Measurements from ENCODE around the gene SEMA3C.
A peak's percentile ranks its signal among the peaks of the same experiment; 100 is the strongest.

The SEMA3C gene

GRCh38 chr7:80791509-80791929 lies 127.3 kb downstream of the SEMA3C start:
- no peak overlapping the region for H3K27ac ChIP-seq
- no peak for DNase-seq (ENCODE audit: low spot score)
- CTCF ChIA-PET: no interaction called here
- TF ChIP-seq, protein P1, sequence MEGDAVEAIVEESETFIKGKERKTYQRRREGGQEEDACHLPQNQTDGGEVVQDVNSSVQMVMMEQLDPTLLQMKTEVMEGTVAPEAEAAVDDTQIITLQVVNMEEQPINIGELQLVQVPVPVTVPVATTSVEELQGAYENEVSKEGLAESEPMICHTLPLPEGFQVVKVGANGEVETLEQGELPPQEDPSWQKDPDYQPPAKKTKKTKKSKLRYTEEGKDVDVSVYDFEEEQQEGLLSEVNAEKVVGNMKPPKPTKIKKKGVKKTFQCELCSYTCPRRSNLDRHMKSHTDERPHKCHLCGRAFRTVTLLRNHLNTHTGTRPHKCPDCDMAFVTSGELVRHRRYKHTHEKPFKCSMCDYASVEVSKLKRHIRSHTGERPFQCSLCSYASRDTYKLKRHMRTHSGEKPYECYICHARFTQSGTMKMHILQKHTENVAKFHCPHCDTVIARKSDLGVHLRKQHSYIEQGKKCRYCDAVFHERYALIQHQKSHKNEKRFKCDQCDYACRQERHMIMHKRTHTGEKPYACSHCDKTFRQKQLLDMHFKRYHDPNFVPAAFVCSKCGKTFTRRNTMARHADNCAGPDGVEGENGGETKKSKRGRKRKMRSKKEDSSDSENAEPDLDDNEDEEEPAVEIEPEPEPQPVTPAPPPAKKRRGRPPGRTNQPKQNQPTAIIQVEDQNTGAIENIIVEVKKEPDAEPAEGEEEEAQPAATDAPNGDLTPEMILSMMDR (conservative IDR thresholded peaks at IDR 0.05; ENCODE audit: low read depth): no peak
- POLR2A ChIA-PET (ENCODE audit: low non-redundant PET): no interaction called here

DNA sequence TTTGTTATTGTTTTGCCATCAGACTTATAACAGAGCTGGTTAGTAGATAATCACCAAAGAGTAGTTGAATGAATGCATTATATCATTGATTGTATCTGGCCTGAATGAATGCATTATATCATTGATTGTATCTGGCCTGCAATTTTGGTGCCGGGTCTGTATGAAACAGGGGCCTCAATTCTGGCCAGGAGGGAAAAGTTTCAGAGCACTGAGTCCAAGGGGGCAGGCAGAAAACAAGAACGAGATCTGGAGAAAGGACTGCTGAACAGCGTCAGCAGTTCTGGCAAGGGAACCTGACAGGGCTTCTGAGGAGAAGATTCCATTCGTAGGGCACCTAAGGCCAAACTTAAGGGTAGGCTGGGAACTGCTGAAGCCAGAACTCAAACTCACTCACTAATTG lies 128.0 kb downstream of the SEMA3C start:
- POLR2A ChIA-PET (ENCODE audit: low non-redundant PET): no interaction called here

DNA sequence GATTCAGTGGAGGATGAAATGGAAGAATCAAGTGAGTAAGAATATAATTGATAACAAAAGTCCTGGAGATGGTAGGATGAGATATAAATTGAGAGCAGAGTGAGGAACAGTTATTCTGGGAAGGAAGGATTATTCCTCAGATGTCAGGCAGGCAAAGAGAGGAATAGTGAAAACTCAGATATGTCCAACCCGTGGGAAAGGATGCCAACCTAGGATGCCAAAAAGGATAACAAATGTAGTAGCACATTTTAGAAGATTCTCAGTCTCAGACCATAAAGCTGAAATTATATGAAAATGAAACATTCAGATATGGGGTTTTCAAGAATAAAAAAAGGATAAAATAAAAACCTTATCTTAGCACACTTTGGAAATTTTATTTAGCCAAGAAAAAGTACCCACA lies 131.1 kb downstream of the SEMA3C start:
- POLR2A ChIA-PET (ENCODE audit: low non-redundant PET): no interaction called here
- TF ChIP-seq, protein P1 (conservative IDR thresholded peaks at IDR 0.05; ENCODE audit: low read depth): no peak
- CTCF ChIA-PET: no interaction called here
- H3K27ac ChIP-seq: no peak overlapping the region
- no peak for DNase-seq (ENCODE audit: low spot score)

More for the DNA sequence above, 128.0 kb downstream of the SEMA3C start:
- H3K27ac ChIP-seq: no peak overlapping the region
- CTCF ChIA-PET: no interaction called here
- TF ChIP-seq, protein P1 (conservative IDR thresholded peaks at IDR 0.05; ENCODE audit: low read depth): no peak
- no peak for DNase-seq (ENCODE audit: low spot score)

DNA sequence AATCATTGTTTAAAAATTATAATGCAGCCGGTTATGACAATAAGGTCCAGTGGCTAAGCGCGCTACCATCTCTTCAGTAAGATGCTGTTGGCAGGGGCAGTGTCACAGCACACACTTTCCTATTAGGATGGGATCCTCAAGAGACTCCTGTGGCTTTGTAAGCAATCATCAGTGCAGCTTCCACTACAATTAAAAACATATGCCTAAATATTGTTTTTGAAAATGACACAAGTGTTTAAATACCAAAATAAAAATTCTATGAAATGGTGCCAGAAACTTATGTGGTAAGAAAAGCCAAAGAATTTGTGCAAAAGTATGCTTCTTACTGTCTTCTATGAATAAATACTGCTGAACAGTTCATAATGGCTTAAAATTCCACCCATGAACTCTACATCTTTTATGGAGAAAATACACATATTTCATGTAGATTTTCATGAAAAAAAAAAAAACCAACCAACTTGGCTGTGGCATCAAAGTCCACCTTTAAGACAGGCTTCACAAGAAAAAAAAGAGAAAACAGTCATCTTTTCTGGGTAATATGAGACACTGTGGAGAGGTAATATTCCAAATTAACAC lies 132.8 kb downstream of the SEMA3C start:
- H3K27ac ChIP-seq: peak overlapping the region; percentile 43; the same call in 1 of the 2 replicates
- no peak for DNase-seq (ENCODE audit: low spot score)
- ChIA-PET CTCF (no interaction called here), POLR2A (ENCODE audit: low non-redundant PET) (no interaction called here)
- TF ChIP-seq, protein P1 (conservative IDR thresholded peaks at IDR 0.05; ENCODE audit: low read depth): no peak

DNA sequence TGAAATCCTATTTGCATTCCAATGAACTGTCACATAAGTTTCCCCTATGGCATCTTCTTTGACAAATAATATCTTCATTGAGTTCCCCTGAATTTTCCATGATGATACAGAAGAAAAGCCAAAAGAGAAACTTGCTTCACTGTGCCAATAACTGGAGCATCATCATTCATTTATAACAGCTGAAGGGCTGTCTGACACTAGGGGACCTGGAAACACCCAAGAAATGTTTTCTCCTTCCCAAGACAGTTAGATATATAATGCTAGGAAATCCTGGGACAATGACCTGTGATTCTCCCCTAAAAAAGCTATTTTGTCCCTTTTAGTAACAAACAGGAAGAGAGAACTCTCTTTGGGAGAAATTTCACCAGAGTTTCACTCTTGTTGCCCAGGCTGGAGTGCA lies 133.6 kb downstream of the SEMA3C start:
- CTCF ChIA-PET: no interaction called here
- no peak for DNase-seq (ENCODE audit: low spot score)
- POLR2A ChIA-PET (ENCODE audit: low non-redundant PET): no interaction called here
- TF ChIP-seq, protein P1 (conservative IDR thresholded peaks at IDR 0.05; ENCODE audit: low read depth): no peak
- H3K27ac ChIP-seq: peak overlapping the region; percentile 43; the same call in 1 of the 2 replicates

DNA sequence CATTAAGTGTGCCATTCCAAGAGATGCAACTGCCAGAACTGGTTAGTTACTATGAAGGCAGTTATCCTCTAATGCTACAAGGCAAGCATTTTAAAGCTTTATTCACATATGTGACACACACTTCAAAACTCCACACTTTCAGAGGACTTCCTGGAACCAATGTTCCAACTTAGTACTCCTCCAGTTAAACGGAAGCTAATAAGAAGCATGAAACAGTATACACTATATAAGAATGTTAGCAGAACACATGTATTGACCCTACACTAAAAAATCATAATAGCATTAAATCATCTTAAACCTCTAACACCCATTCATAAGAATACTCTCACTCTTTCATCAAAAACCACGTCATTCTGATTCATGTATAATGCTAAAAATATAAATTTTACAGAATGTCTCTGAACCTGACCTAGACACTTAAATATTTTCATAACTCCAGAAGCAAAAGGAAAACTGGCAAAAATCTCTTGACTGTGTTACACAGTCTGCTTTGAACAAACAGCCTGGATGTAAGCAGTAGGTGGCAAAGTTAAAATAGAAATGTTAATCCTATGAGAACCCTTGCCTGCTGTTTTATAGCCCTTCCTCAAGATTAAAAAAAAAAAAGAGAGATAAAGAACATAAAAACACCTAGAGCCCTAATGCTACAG lies 135.0 kb downstream of the SEMA3C start:
- POLR2A ChIA-PET (ENCODE audit: low non-redundant PET): no interaction called here
- CTCF ChIA-PET: no interaction called here
- TF ChIP-seq, protein P1 (conservative IDR thresholded peaks at IDR 0.05; ENCODE audit: low read depth): no peak
- no peak overlapping the region for H3K27ac ChIP-seq
- DNase-seq (ENCODE audit: low spot score): peak; percentile 9
